ENCODE data around the gene SPATS2L. TPM values are rescaled to one million over a fixed set of nuclear protein-coding genes. Genes with fewer than 3 reads are reported as not detected.

Gene SPATS2L
- total RNA-seq, 2 donors from 2014 or later: 77.4 to 88.7 TPM

GRCh38 chr2:200362202-200362917, 55.9 kb downstream of the SPATS2L start:
- H3K4me1 ChIP-seq (replicated peaks): no peaks in the 10 kb centered on the region
- DNase-seq (ENCODE audit: low spot score): no peak
- H3K36me3 ChIP-seq: no peaks in the 10 kb centered on the region
- WGBS: 94% methylated on average over 4 of the region's 4 CpGs
- no peak overlapping the region for H3K4me3 ChIP-seq
- H3K27ac ChIP-seq: no peak overlapping the region
- intact Hi-C loops (cut with DNase I): no loop called here
- H3K9me3 ChIP-seq: no peaks in the 10 kb centered on the region
- no peaks in the 10 kb centered on the region for H3K27me3 ChIP-seq (replicated peaks; ENCODE audit: insufficient read depth)
- TF ChIP-seq POLR2AphosphoS5 (IDR thresholded peaks at IDR 0.05) (no peak), CTCF (IDR thresholded peaks at IDR 0.05) (no peak), POLR2A (IDR thresholded peaks at IDR 0.05) (no peak)

GRCh38 chr2:200363279-200363678, 56.8 kb downstream of the SPATS2L start:
- H3K36me3 ChIP-seq: no peaks in the 10 kb centered on the region
- DNase-seq (ENCODE audit: low spot score): no peak
- no peak overlapping the region for H3K4me3 ChIP-seq
- intact Hi-C loops (cut with DNase I): no loop called here
- H3K4me1 ChIP-seq (replicated peaks): no peaks in the 10 kb centered on the region
- TF ChIP-seq POLR2A (IDR thresholded peaks at IDR 0.05) (no peak), POLR2AphosphoS5 (IDR thresholded peaks at IDR 0.05) (no peak), CTCF (IDR thresholded peaks at IDR 0.05) (no peak)
- no peak overlapping the region for H3K27ac ChIP-seq
- WGBS: 16% methylated on average over 2 of the region's 2 CpGs
- H3K27me3 ChIP-seq (replicated peaks; ENCODE audit: insufficient read depth): no peaks in the 10 kb centered on the region
- no peaks in the 10 kb centered on the region for H3K9me3 ChIP-seq

GRCh38 chr2:200364142-200364541, 57.6 kb downstream of the SPATS2L start:
- WGBS: 68% methylated on average over 7 of the region's 7 CpGs
- Histone ChIP-seq H3K4me1 (replicated peaks) (no peaks in the 10 kb centered on the region), H3K4me3 (no peak overlapping the region), H3K9me3 (no peaks in the 10 kb centered on the region), H3K36me3 (no peaks in the 10 kb centered on the region), H3K27ac (no peak overlapping the region), H3K27me3 (replicated peaks; ENCODE audit: insufficient read depth) (no peaks in the 10 kb centered on the region)
- intact Hi-C loops (cut with DNase I): no loop called here
- TF ChIP-seq POLR2AphosphoS5 (IDR thresholded peaks at IDR 0.05) (no peak), CTCF (IDR thresholded peaks at IDR 0.05) (no peak), POLR2A (IDR thresholded peaks at IDR 0.05) (no peak)
- DNase-seq (ENCODE audit: low spot score): no peak

- WGBS: 73% methylated on average over 3 of the region's 3 CpGs
- no peak overlapping the region for H3K27ac ChIP-seq
These were observed 58.1 kb downstream of the SPATS2L start for GRCh38 chr2:200364620-200365019.

More at GRCh38 chr2:200364620-200365019, 58.1 kb downstream of the SPATS2L start:
- Histone ChIP-seq H3K36me3 (no peaks in the 10 kb centered on the region), H3K4me3 (no peak overlapping the region), H3K4me1 (replicated peaks) (no peaks in the 10 kb centered on the region), H3K27me3 (replicated peaks; ENCODE audit: insufficient read depth) (no peaks in the 10 kb centered on the region), H3K9me3 (no peaks in the 10 kb centered on the region)
- intact Hi-C loops (cut with DNase I): no loop called here
- TF ChIP-seq POLR2AphosphoS5 (IDR thresholded peaks at IDR 0.05) (no peak), CTCF (IDR thresholded peaks at IDR 0.05) (no peak), POLR2A (IDR thresholded peaks at IDR 0.05) (no peak)
- DNase-seq (ENCODE audit: low spot score): no peak

All from prostate gland (tissue), 2 donors.